ENCODE results near the gene GIPC3.

DNA sequence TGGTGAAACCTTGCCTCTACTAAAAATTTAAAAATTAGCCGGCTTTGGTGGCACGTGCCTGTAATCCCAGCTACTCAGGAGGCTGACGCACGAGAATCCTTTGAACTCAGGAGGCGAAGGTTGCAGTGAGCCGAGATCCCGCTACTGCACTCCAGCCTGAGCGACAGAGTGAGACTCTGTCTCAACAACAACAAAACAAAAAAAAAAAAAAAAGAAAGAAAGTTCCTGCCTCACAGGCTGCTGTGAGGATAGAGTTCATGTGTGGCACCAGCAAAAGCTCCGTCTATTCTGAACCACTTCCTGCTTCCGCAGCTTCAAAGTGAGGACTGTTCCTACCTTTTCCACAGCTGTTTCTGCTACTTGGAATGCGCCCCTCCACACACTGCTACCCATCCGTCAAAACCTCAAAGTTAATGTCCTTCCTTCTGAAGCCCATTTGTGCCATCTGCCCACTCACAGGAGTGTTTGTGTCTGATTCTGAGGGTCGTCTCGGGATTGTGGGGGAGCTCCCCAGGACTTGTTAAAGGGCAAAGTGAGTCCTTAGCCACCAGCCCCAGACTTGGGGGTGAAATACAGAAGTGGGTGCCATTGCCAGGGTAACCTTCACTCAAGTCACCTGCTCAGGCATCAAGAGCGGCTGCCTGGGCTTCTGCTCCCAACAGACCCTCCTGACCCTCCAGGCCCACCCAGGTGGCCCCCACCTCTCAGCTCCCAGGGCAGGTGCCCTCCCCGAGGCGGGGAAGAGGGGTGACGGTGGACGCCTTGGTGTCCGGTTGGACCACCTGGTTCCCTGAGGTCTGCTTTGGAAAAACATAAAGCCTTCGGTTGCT is 30.8 kb upstream of the GIPC3 start:
- no peak for TF ChIP-seq KDM1A (IDR thresholded peaks at IDR 0.05; ENCODE audit: low read depth)
- no peak for TF ChIP-seq CEBPB (IDR thresholded peaks at IDR 0.05)
- TF ChIP-seq CHD2 (IDR thresholded peaks at IDR 0.05; ENCODE audit: low read length, partially characterized antibody): no peak
- TF ChIP-seq SMC3 (IDR thresholded peaks at IDR 0.05): no peak
- no peak for TF ChIP-seq POLR2A (IDR thresholded peaks at IDR 0.05; ENCODE audit: low read length)
- TF ChIP-seq, protein P1, sequence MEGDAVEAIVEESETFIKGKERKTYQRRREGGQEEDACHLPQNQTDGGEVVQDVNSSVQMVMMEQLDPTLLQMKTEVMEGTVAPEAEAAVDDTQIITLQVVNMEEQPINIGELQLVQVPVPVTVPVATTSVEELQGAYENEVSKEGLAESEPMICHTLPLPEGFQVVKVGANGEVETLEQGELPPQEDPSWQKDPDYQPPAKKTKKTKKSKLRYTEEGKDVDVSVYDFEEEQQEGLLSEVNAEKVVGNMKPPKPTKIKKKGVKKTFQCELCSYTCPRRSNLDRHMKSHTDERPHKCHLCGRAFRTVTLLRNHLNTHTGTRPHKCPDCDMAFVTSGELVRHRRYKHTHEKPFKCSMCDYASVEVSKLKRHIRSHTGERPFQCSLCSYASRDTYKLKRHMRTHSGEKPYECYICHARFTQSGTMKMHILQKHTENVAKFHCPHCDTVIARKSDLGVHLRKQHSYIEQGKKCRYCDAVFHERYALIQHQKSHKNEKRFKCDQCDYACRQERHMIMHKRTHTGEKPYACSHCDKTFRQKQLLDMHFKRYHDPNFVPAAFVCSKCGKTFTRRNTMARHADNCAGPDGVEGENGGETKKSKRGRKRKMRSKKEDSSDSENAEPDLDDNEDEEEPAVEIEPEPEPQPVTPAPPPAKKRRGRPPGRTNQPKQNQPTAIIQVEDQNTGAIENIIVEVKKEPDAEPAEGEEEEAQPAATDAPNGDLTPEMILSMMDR (IDR thresholded peaks at IDR 0.05): no peak
- TF ChIP-seq, protein P2, sequence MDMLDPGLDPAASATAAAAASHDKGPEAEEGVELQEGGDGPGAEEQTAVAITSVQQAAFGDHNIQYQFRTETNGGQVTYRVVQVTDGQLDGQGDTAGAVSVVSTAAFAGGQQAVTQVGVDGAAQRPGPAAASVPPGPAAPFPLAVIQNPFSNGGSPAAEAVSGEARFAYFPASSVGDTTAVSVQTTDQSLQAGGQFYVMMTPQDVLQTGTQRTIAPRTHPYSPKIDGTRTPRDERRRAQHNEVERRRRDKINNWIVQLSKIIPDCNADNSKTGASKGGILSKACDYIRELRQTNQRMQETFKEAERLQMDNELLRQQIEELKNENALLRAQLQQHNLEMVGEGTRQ (IDR thresholded peaks at IDR 0.05): no peak
